Measurements from ENCODE around the gene ATXN2L. TPM values are rescaled to one million over a fixed set of nuclear protein-coding genes. Genes with fewer than 3 reads are reported as not detected.
A peak's percentile ranks its signal among the peaks of the same experiment; 100 is the strongest.

The ATXN2L gene
- total and polyA plus RNA-seq, 10 of the 15 experiments (the other 5 are each of a cell fraction or from before 2014, with no cell fraction given): 3.5 to 210 (median 61.1) TPM

DNA sequence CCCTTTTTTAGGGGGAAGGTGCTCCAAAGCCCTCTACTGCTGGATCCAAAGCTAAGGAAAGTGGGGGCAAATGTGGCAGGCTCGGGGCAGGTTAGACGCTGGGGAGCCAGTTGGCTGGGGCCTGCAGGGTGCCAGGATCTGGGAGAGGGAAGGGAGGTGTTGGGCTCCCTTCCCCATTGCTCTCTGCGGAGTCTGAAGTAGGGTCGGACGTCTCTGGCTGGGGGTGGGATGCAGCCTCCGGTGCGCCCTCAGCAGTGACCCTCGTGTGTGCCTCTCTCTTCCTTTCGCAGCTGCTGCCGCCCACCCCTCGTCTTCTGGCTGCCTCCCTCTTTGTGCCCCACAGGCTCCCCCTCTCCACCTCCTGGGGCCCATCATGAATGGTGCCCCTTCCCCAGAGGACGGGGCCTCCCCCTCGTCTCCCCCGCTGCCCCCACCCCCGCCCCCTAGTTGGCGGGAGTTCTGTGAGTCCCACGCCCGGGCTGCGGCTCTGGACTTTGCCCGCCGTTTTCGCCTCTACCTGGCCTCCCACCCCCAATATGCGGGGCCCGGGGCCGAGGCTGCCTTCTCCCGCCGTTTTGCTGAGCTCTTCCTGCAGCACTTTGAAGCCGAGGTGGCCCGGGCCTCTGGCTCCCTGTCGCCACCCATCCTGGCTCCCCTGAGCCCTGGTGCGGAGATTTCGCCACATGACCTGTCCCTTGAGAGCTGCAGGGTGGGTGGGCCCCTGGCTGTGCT is 43.1 kb downstream of the ATXN2L start (continued):
- TF ChIP-seq MYB (IDR thresholded peaks at IDR 0.05; ENCODE audit: borderline replicate concordance, low read depth, low read length): no peak
- no peak for TF ChIP-seq NR2C1 (IDR thresholded peaks at IDR 0.05)
- TF ChIP-seq, protein P1, sequence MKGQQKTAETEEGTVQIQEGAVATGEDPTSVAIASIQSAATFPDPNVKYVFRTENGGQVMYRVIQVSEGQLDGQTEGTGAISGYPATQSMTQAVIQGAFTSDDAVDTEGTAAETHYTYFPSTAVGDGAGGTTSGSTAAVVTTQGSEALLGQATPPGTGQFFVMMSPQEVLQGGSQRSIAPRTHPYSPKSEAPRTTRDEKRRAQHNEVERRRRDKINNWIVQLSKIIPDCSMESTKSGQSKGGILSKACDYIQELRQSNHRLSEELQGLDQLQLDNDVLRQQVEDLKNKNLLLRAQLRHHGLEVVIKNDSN (IDR thresholded peaks at IDR 0.05; ENCODE audit: borderline replicate concordance, extremely low read length, insufficient read depth, low read depth, low read length): no peak
- TF ChIP-seq SUZ12 (IDR thresholded peaks at IDR 0.05; ENCODE audit: unreplicated experiment): no peak
- TF ChIP-seq SMAD1 (IDR thresholded peaks at IDR 0.05; ENCODE audit: low read depth, partially characterized antibody): no peak

DNA sequence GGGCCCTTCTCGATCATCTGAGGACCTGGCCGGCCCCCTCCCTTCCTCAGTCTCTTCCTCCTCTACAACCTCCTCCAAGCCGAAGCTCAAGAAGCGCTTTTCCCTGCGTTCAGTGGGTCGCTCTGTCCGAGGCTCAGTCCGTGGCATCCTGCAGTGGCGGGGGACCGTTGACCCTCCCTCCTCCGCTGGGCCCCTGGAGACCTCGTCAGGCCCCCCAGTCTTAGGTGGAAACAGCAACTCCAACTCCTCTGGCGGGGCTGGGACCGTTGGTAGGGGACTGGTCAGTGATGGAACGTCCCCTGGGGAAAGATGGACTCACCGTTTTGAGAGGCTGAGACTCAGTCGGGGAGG is 43.6 kb downstream of the ATXN2L start:
- 89% methylated on average over 17 of the region's 17 CpGs for WGBS (ENCODE audit: insufficient coverage, insufficient replicate concordance, low lambda C conversion rate, missing lambda C conversion rate)
- no TSS peak for BruUV-seq (replicated peaks)
- ChIA-PET RAD21 (ENCODE audit: unreplicated experiment) (no interaction called here), POLR2A (no interaction called here), SMC1A (ENCODE audit: uncharacterized antibody, unreplicated experiment) (no interaction called here), CTCF (no interaction called here)
- H2AFZ ChIP-seq (ENCODE audit: control insufficient read depth, low read depth, low read length): no peak overlapping the region
- no peak overlapping the region for H3K4me3 ChIP-seq
- no peaks in the 10 kb centered on the region for H3K9me3 ChIP-seq (replicated peaks; ENCODE audit: control insufficient read depth, insufficient read depth, low read length)
- no peaks in the 10 kb centered on the region for H3K27me3 ChIP-seq (replicated peaks in 1 of 2; ENCODE audit: control insufficient read depth in 2 of 2, insufficient read depth in 2 of 2, low read length in 1 of 2)
- H3K36me3 ChIP-seq (ENCODE audit: control insufficient read depth in 2 of 2, insufficient read depth in 2 of 2, low read length in 1 of 2): peaks cover 13 to 18% of the 10 kb centered on the region in 2 experiments
- ATAC-seq: no peak
- H3K4me1 ChIP-seq (ENCODE audit: control insufficient read depth, insufficient read depth, low read length): peaks cover 10% of the 10 kb centered on the region
- in situ Hi-C loops (cut with MboI) (no loop called here), intact Hi-C loops (cut with micrococcal nuclease; ENCODE audit: unreplicated experiment) (no loop called here)
- peaks cover 33% of the 10 kb centered on the region for H3K79me2 ChIP-seq (ENCODE audit: control insufficient read depth, insufficient read depth, low read length)
- TF ChIP-seq FOXM1 (IDR thresholded peaks at IDR 0.05; ENCODE audit: low read depth, low read length) (no peak), MEF2A (IDR thresholded peaks at IDR 0.05; ENCODE audit: insufficient read depth, low read depth, low read length) (no peak), RBBP5 (conservative IDR thresholded peaks at IDR 0.05) (no peak), MTA3 (IDR thresholded peaks at IDR 0.05; ENCODE audit: borderline replicate concordance, low read length) (no peak), POLR2A (IDR thresholded peaks at IDR 0.05; ENCODE audit: low read depth, low read length) (0 out of 2 replicates have a peak, but pooled peaks have one; percentile 28), TARDBP (IDR thresholded peaks at IDR 0.05; ENCODE audit: borderline replicate concordance) (no peak), SREBF1 (IDR thresholded peaks at IDR 0.05; ENCODE audit: low read length) (no peak)
- TF ChIP-seq, protein P2, sequence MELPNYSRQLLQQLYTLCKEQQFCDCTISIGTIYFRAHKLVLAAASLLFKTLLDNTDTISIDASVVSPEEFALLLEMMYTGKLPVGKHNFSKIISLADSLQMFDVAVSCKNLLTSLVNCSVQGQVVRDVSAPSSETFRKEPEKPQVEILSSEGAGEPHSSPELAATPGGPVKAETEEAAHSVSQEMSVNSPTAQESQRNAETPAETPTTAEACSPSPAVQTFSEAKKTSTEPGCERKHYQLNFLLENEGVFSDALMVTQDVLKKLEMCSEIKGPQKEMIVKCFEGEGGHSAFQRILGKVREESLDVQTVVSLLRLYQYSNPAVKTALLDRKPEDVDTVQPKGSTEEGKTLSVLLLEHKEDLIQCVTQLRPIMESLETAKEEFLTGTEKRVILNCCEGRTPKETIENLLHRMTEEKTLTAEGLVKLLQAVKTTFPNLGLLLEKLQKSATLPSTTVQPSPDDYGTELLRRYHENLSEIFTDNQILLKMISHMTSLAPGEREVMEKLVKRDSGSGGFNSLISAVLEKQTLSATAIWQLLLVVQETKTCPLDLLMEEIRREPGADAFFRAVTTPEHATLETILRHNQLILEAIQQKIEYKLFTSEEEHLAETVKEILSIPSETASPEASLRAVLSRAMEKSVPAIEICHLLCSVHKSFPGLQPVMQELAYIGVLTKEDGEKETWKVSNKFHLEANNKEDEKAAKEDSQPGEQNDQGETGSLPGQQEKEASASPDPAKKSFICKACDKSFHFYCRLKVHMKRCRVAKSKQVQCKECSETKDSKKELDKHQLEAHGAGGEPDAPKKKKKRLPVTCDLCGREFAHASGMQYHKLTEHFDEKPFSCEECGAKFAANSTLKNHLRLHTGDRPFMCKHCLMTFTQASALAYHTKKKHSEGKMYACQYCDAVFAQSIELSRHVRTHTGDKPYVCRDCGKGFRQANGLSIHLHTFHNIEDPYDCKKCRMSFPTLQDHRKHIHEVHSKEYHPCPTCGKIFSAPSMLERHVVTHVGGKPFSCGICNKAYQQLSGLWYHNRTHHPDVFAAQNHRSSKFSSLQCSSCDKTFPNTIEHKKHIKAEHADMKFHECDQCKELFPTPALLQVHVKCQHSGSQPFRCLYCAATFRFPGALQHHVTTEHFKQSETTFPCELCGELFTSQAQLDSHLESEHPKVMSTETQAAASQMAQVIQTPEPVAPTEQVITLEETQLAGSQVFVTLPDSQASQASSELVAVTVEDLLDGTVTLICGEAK (IDR thresholded peaks at IDR 0.05; ENCODE audit: borderline replicate concordance): no peak
- TF ChIP-seq, protein P3, sequence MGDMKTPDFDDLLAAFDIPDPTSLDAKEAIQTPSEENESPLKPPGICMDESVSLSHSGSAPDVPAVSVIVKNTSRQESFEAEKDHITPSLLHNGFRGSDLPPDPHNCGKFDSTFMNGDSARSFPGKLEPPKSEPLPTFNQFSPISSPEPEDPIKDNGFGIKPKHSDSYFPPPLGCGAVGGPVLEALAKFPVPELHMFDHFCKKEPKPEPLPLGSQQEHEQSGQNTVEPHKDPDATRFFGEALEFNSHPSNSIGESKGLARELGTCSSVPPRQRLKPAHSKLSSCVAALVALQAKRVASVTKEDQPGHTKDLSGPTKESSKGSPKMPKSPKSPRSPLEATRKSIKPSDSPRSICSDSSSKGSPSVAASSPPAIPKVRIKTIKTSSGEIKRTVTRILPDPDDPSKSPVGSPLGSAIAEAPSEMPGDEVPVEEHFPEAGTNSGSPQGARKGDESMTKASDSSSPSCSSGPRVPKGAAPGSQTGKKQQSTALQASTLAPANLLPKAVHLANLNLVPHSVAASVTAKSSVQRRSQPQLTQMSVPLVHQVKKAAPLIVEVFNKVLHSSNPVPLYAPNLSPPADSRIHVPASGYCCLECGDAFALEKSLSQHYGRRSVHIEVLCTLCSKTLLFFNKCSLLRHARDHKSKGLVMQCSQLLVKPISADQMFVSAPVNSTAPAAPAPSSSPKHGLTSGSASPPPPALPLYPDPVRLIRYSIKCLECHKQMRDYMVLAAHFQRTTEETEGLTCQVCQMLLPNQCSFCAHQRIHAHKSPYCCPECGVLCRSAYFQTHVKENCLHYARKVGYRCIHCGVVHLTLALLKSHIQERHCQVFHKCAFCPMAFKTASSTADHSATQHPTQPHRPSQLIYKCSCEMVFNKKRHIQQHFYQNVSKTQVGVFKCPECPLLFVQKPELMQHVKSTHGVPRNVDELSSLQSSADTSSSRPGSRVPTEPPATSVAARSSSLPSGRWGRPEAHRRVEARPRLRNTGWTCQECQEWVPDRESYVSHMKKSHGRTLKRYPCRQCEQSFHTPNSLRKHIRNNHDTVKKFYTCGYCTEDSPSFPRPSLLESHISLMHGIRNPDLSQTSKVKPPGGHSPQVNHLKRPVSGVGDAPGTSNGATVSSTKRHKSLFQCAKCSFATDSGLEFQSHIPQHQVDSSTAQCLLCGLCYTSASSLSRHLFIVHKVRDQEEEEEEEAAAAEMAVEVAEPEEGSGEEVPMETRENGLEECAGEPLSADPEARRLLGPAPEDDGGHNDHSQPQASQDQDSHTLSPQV (IDR thresholded peaks at IDR 0.05): no peak
- no peak overlapping the region for H3K27ac ChIP-seq (ENCODE audit: control insufficient read depth, insufficient read depth)
- DNase-seq (ENCODE audit: low read depth, low spot score): no peak
- H3K4me2 ChIP-seq (ENCODE audit: control insufficient read depth, insufficient read depth): no peak overlapping the region
- H4K20me1 ChIP-seq (ENCODE audit: control insufficient read depth, insufficient read depth): no peaks in the 10 kb centered on the region
- no peak for FAIRE-seq
- H3K9ac ChIP-seq (ENCODE audit: control insufficient read depth, insufficient read depth, low read length): no peak overlapping the region

Data from GM12878 (cell line).